Thyroid gland (tissue), 4 donors: ENCODE results near the gene GRXCR2. TPM values are rescaled to one million over a fixed set of nuclear protein-coding genes. Genes with fewer than 3 reads are reported as not detected.

Experiments used
- DNase-seq, 2 donors: peaks; one replicate each; pipeline ENCODE4 v3.0.0-alpha.2; 2019
- H3K27ac ChIP-seq, 3 donors: fragments of 200-600 bp; sonication (generic); 1 replicate in 2 of 3; 2 replicates in 1 of 3; pipeline ENCODE4 v1.5.1; 2016 to 2019; ENCODE audit warnings: mild to moderate bottlenecking in 1 of 3, moderate library complexity in 1 of 3
- H3K27me3 ChIP-seq: fragments of 200-600 bp; sonication (generic); one replicate; pipeline ENCODE4 v1.5.1; 2019
- H3K36me3 ChIP-seq, 2 donors: fragments of 200-600 bp; sonication (generic); one replicate each; pipeline ENCODE4 v1.5.1; 2016 to 2019
- H3K4me1 ChIP-seq, 2 donors: fragments of 200-600 bp; sonication (generic); one replicate each; pipeline ENCODE4 v1.5.1; 2017 to 2019
- H3K4me3 ChIP-seq, 3 donors: fragments of 200-600 bp; sonication (generic); replicated peaks in 1 of 3; 1 replicate in 2 of 3; 2 replicates in 1 of 3; pipeline ENCODE4 v1.5.1; 2016; ENCODE audit warnings: mild to moderate bottlenecking in 1 of 3
- H3K9me3 ChIP-seq: fragments of 200-600 bp; sonication (generic); one replicate; pipeline ENCODE4 v1.5.1; 2017
- POLR2A ChIP-seq, 2 donors: fragments of 450-650 bp; IDR thresholded peaks; one replicate each; pipeline ENCODE4 v1.6.1; 2017; ENCODE audit warnings: antibody characterized with exemption in 2 of 2, mild to moderate bottlenecking in 2 of 2, moderate library complexity in 1 of 2
- WGBS, 2 donors: methylation state at CpG; one replicate each; pipeline ENCODE4 v1.1.5; 2017; 5-methylcytosine and 5-hydroxymethylcytosine counted together
- intact Hi-C: fragments of 100-400 bp; cut with DNase I; formaldehyde crosslinking; loops from one replicate; pipeline ENCODE4 v1.15.1; 2023
- total RNA-seq, 4 donors: library from RNA; depleted of rRNA; stranded (reverse); fragments of >200 nt; gene quantifications; one replicate each; pipeline ENCODE4 v1.2.3, GENCODE V29; 2016
- TF ChIP-seq, protein P1 (sequence below), 6 experiments: fragments of 200-600 bp in 3 of 6; fragments of 450-650 bp in 3 of 6; sonication (generic) in 3 of 6; IDR thresholded peaks; one replicate each; pipeline ENCODE4 v1.5.1; 2016 to 2019; ENCODE audit warnings: antibody characterized with exemption in 6 of 6, mild to moderate bottlenecking in 2 of 6, inconsistent platforms in 1 of 6, moderate library complexity in 1 of 6

The GRXCR2 gene, protein sequence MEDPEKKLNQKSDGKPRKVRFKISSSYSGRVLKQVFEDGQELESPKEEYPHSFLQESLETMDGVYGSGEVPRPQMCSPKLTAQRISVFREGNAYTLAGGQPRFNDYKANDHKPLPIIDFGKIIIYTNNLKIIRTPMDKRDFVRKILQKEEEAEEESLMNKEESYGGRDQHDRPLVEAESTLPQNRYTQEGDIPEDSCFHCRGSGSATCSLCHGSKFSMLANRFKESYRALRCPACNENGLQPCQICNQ
- under 1 TPM in 1 of 4 donors, not detected in 3; 0.13 TPM for total RNA-seq

DNA sequence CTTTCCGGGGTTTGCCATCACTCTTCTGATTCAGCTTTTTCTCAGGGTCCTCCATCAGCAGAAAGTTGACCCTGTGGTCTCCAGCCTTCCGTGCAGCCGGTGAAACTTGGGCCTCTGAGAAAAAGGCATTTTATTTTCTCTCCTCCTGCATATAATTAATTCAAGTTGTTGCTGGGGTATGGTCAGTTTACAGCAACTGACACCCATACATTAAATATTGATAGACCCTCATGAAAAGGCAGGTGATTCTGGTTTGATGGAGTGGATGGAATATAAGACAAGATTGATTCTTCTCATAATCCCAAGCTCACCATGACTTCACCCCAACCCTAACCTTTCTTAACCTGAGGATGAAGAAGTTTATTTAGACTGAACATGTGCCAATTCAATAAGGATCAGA lies at the start of gene GRXCR2:
TSS of gene GRXCR2 (minus strand) at position 101 of the 400 bp plus-strand sequence. CDS start at position 55, 46 bp downstream.
- Histone ChIP-seq H3K27me3 (no peaks in the 10 kb centered on the region), H3K9me3 (no peaks in the 10 kb centered on the region), H3K36me3 (no peaks in the 10 kb centered on the region), H3K4me1 (peaks cover 0 to 3% of the 10 kb centered on the region in 2 donors), H3K27ac (no peak within 1 kb of the TSS), H3K4me3 (no peak within 1 kb of the TSS)
- no peak for DNase-seq
- intact Hi-C loops = no loop called here
- WGBS, 2 donors = 56 to 66% methylated on average over 3 of the region's 3 CpGs
- TF ChIP-seq, protein P1, sequence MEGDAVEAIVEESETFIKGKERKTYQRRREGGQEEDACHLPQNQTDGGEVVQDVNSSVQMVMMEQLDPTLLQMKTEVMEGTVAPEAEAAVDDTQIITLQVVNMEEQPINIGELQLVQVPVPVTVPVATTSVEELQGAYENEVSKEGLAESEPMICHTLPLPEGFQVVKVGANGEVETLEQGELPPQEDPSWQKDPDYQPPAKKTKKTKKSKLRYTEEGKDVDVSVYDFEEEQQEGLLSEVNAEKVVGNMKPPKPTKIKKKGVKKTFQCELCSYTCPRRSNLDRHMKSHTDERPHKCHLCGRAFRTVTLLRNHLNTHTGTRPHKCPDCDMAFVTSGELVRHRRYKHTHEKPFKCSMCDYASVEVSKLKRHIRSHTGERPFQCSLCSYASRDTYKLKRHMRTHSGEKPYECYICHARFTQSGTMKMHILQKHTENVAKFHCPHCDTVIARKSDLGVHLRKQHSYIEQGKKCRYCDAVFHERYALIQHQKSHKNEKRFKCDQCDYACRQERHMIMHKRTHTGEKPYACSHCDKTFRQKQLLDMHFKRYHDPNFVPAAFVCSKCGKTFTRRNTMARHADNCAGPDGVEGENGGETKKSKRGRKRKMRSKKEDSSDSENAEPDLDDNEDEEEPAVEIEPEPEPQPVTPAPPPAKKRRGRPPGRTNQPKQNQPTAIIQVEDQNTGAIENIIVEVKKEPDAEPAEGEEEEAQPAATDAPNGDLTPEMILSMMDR (IDR thresholded peaks at IDR 0.05) = no peak
- no peak for TF ChIP-seq POLR2A (IDR thresholded peaks at IDR 0.05)

DNA sequence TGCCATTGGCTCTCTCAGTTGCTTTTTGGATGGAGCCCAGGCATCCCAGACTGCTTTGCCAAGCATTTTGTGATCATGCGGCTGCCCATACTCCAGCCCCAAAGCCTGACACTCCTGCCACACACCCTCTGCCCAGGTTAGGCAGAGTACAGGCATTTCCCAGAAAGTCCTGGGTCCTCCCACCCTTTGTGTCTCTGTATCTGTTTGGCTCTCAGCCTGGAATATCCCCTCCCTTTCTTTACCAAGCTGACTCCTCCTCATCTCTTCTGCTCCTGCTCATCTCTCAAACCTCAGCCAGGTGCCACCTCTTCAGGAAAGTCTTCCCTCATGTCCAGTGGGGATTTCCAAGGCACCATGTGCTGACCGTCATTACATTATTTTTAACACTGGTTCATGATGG lies 49.2 kb upstream of the GRXCR2 start:
- no peak overlapping the region for H3K4me3 ChIP-seq
- no peak for DNase-seq
- WGBS, 2 donors = 82 to 88% methylated on average over 2 of the region's 2 CpGs
- no peaks in the 10 kb centered on the region for H3K27me3 ChIP-seq
- H3K9me3 ChIP-seq = no peaks in the 10 kb centered on the region
- no peak overlapping the region for H3K27ac ChIP-seq
- intact Hi-C loops = no loop called here
- no peaks in the 10 kb centered on the region for H3K36me3 ChIP-seq
- peaks cover 0 to 5% of the 10 kb centered on the region in 2 donors for H3K4me1 ChIP-seq
- TF ChIP-seq, protein P1 (IDR thresholded peaks at IDR 0.05) = no peak
- no peak for TF ChIP-seq POLR2A (IDR thresholded peaks at IDR 0.05)

DNA sequence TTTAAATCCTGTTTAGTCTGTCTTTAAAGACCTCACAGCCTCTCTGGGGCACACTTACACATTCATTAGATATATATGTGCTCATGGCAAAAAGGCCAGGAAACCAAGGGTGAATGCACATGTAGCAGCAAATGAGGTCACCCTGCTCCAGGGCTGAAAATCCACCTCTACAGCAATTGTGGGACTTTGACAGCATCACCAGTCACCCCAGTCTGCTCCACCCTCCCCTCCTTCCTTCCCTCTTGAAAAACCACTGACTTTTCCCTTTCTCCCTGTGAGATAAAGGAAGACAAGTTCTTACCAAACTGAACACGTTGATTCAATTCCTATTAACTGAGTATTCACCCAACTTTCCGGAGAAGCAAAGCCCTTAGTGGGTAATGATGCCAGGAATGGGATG lies 48.4 kb upstream of the GRXCR2 start:
- intact Hi-C loops = no loop called here
- WGBS, 2 donors = 59 to 64% methylated on average over 2 of the region's 2 CpGs
- Histone ChIP-seq H3K27ac (no peak overlapping the region), H3K36me3 (no peaks in the 10 kb centered on the region), H3K27me3 (no peaks in the 10 kb centered on the region), H3K9me3 (no peaks in the 10 kb centered on the region), H3K4me3 (no peak overlapping the region), H3K4me1 (peaks cover 0 to 5% of the 10 kb centered on the region in 2 donors)
- TF ChIP-seq POLR2A (IDR thresholded peaks at IDR 0.05) = no peak
- TF ChIP-seq, protein P1 (IDR thresholded peaks at IDR 0.05) = no peak
- DNase-seq = no peak

DNA sequence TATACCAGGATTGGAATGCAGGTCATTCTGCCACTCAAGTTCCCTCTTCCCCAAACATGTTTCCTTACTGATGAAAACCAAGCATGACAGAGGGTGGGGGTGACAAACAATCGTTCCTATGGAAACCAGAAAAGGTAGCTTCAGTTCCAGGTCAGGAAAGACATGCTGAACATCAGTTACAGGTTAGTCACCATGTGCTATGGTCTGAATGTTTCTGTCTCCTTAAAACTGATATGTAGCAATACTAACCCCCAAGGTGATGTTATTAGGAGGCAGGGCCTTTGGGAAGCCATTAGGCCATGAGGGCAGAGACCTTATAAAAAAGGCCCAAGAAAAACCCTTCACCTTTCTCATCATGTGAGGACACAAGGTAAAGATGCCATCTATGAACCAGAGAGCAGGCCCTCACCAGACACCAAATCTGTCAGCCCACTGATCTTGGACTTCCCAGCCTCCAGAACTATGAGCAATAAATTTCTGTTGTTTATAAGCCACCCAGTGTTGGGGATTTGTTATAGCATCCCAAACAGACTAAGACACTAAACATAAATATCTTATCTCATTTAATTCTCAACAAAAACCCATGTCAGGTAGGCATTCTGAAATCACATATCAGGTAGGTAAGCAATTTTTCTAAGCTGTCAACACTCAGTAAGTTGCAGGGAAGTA lies 47.9 kb upstream of the GRXCR2 start:
- Histone ChIP-seq H3K27ac (no peak overlapping the region), H3K4me3 (no peak overlapping the region), H3K4me1 (peaks cover 0 to 3% of the 10 kb centered on the region in 2 donors), H3K9me3 (no peaks in the 10 kb centered on the region), H3K27me3 (no peaks in the 10 kb centered on the region), H3K36me3 (no peaks in the 10 kb centered on the region)
- no peak for DNase-seq
- TF ChIP-seq, protein P1 (IDR thresholded peaks at IDR 0.05) = no peak
- TF ChIP-seq POLR2A (IDR thresholded peaks at IDR 0.05) = no peak
- 68 to 74% methylated on average over 1 of the region's 1 CpG for WGBS, 2 donors
- intact Hi-C loops = no loop called here

DNA sequence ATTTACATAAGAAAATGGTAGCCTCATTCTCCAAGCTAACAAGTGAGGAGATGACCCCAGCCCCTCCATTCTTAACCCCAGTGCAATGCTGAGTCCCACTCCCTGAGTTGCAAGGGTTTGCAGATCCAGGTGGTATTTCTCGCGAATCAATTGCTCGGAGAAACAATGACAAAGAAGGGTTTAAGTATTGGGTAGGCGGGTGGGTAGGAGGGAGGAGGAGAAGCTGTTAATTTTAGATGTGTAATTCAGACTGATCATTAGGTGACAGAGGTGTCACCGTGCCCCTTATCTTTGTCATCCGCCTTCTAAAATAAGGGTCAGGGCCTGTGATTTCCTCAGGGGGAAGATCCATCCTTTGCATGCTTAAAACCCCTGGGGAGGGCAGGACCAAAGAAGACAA lies 46.6 kb upstream of the GRXCR2 start:
- H3K4me3 ChIP-seq = no peak overlapping the region
- 89 to 90% methylated on average over 6 of the region's 6 CpGs for WGBS, 2 donors
- no peak overlapping the region for H3K27ac ChIP-seq
- intact Hi-C loops = no loop called here
- no peaks in the 10 kb centered on the region for H3K27me3 ChIP-seq
- H3K4me1 ChIP-seq = no peaks in the 10 kb centered on the region
- no peak for TF ChIP-seq POLR2A (IDR thresholded peaks at IDR 0.05)
- TF ChIP-seq, protein P1 (IDR thresholded peaks at IDR 0.05) = no peak
- H3K36me3 ChIP-seq = no peaks in the 10 kb centered on the region
- DNase-seq = no peak
- no peaks in the 10 kb centered on the region for H3K9me3 ChIP-seq
